ENCODE results near the gene EPHA6.
"Not testable (repeated sequence)": the region's sequence is repeated elsewhere in the genome, so short reads cannot be mapped to it uniquely, and the experiment has no call there.

Gene EPHA6

DNA sequence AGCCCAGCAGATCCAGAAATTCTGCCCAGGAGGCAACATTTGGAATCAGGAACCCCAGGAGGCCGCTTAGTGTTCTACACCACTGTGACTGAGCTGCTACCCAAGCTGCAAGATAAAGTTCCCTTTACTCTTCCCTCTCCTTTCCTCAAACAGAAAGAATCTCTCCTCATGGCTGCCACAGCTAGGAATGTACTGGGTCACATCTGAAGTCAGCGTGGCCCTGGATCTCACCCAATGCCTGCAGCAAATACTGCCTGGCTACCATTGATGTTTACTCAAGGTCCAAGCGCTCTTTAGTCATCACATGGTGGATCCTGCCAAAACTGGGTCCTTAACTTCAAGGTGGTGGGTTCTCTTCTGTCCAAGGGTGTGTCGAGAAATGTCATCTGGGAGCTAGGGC is 382.7 kb downstream of the EPHA6 start:
- DNase-seq = no peak

- DNase-seq = no peak
Measured at GRCh38 chr3:97197830-97198229, 383.4 kb downstream of the EPHA6 start.

DNA sequence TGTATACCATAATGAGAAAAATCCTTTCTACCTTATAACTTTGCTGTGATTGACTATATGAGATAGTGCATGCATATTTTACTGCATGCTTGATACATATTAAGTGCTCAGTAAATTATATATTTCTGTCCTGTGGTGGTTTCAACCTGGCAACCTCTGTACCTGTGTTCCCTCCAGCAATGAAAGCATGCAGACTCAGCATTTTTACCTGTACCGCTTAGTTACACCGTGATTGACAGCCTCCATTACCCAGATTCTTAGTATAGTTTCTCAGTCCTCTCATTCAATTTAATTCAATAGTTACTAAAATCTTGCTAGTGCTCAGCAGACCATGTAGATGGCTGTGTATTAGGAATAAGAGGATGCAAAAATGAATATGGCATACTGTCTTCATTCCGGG is 386.0 kb downstream of the EPHA6 start:
- no peak for DNase-seq

DNA sequence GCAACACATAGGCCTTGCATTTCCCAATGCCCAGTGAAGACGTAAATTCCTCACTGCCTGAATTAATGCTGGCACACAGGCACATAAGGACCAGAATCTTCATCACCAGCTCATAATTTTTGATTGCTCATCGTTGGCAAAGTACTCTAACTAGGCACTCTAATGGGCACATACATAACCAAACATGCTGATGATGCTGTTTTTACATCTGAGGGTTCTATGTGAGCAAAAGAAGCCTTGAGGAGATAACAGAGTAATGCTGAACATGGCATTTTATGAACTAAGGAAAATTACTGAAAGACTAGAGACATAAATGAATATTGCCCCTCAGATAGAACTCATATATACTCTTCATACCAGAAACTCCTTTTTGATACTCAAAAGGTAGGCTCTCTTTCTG is 387.4 kb downstream of the EPHA6 start:
- no peak for DNase-seq

GRCh38 chr3:97228966-97229365 is 414.6 kb downstream of the EPHA6 start:
- no peak for DNase-seq

DNA sequence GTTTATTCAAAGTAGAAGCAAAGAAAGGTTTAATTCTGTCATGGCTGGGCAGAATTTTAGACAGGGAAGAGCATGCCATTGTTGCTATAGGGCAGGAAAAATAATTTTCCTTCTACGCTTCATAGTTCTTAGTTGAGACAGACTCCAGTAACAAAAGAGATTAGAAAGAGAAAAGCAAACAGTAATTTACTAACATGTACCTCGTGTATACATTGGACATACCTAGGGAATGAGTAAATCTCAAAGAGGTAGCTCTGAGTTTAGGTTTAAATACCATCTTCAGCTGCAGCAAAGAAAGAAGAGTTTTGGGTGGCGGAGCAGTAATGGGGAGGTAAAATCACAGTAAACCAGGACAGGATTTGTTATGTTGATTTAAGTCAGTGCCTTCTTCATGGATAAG is 416.1 kb downstream of the EPHA6 start:
- DNase-seq = no peak

- DNase-seq = no peak
Measured at GRCh38 chr3:97232393-97233034, 418.1 kb downstream of the EPHA6 start.

DNA sequence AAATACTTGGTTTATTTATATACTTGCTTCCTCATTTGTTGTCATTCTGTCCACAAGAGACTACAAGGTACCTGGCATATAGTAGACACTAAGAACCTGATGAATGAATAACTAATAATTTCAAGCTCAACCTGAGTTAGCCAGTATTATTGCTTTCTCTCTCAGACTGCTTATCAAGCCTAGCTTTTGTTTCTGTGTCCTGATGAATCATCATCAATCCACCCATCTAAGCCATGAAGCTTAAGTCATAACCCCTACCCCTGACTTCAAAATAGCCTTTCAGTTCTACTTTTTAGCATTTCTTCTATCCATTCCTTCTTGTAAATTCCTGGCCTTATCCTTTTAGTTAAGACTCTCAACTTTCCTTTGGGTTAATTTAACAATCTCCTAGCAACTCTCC is 420.8 kb downstream of the EPHA6 start:
- DNase-seq = no peak

GRCh38 chr3:97235611-97236315 is 421.4 kb downstream of the EPHA6 start:
- DNase-seq = no peak

DNA sequence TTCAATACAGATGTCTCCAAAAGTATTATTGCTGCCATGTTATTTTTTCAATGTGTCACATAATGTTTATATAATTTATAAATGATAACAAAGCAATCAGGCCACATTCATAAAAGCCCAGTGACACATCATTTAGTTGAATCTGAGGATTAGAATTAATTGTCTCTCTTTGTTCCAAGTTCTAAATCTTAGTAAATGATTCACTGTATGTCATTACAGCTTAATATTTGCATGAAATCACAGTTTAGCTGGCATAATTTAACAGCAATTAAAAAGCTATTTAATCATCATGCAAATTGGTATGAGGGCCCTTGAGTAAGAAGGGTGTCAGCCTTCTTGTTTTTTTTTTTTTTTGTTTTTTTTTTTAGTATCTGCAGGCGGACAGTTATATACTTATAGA is 427.0 kb downstream of the EPHA6 start:
- no peak for DNase-seq

- DNase-seq = no peak
Measured at GRCh38 chr3:97245201-97245910, 431.0 kb downstream of the EPHA6 start.

GRCh38 chr3:97256060-97256459 is 441.7 kb downstream of the EPHA6 start:
- DNase-seq = no peak

DNA sequence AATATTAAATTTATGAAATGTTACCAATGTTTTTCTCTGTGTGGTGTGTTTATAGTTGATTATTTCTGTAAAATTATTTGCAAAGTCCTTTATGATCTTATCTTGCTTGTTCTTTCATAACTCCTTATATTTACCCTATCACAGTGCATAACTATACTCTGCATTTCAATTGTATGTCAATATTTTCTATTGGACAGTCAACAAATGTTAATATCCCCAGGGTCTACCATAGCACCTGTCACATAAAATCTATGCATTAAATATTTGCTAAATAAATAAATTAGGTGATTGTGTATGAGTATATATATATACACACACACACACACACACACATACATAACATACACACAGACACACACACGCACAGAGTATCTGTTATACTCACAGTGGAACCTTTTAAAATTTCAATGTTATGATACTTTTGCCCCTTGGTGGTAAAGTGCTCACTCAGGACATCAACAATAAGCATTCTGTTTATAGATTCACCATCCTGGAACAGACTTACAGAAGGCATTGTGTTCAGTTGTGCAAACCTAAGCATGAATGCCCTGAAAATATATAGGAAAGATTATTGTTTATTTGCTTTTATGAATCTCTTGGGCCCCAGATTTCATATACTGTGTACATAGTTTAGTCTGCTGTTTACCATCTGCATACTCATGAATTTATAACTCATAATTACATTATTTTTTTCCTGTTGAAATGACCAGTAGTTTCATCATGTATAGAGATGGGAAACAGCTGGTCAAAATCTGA is 443.7 kb downstream of the EPHA6 start:
- DNase-seq = no peak

DNA sequence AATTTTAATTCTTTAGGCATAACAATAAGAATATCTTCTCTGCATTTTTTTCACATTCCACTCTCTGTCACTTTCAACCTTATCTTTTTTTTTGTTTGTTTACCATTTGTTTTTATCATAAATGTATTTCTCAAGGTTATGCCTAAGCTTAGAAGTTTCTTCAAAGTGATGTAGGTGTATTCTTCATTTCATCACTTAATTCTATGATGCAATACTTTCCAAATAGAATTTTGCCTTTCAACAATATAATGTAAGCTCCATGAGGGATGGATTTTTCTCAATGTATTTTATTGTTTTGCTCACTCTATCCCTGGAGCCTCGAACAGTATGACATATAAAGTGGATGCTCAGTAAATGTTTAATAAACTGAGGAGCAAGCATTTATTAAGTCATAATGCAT is 444.9 kb downstream of the EPHA6 start:
- no peak for DNase-seq

- DNase-seq = no peak
Measured at GRCh38 chr3:97264180-97264579, 449.8 kb downstream of the EPHA6 start.

DNA sequence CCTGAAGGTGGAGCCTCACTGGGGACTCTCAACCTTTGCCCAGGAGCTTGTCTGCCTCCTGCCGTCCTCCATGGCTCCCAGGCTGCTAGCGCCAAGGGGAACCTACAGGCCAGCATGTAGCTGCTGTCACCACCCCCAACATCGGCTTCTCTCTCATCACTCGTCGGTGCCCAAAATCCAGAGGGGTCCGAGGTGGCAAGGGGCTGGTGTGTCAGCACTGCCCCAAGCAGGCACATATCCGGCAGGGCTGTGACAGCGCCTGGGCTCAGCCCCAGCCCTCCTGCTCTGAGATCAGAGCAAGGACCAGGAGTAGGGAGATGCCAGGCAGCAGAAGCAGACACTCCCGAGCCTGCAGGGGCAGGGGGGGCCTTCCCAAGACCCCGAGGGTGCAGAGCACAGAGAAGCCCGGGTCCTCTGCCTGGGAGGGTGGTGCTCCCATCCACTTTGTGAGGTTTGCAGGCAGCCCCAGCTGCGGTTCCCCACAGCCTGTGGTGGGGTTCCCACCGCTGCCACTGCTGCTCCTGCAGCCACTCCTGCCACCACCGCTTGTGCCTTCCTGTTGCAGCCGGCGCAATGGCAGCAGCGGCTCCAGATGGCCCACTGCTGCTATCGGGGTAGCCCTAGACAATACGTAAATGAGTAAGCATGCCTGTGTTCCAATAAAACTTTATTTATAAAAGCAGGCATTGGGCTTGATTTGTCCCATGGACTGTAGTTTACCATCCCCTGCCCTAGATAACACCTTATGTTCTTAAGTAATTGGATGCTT is 451.0 kb downstream of the EPHA6 start:
- DNase-seq = no peak

GRCh38 chr3:97269202-97269601 is 454.8 kb downstream of the EPHA6 start:
- DNase-seq = no peak

DNA sequence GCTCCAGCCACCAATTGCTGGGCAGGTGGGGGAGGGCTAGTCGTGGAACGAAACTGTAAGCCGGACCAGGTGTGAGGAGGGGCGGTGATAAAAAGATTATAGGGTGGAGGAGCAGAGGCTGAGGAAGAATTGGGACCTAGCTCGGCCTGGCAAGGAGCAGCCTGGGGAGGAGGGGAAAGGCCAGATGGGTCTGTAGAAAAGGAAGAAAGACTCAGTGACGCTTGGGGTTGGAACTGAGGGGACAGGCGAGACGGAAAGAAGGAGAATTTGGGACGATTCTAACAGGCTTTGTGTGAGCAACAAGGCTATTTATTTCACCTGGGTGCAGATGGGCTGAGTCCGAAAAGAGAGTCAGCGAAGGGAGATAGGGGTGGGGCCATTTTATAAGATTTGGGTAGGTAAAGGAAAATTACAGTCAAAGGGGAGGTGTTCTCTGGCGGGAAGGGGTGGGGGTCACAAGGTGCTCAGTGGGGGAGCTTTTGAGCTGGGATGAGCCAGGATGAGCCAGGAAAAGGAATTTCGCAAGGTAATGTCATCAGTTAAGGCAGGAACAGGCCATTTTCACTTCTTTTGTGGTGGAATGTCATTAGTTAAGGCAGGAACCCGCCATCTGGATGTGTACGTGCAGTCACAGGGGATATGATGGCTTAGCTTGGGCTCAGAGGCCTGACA is 462.6 kb downstream of the EPHA6 start:
- not testable (repeated sequence) for DNase-seq

- no peak for DNase-seq
Measured at GRCh38 chr3:97277708-97278107, 463.3 kb downstream of the EPHA6 start.

DNA sequence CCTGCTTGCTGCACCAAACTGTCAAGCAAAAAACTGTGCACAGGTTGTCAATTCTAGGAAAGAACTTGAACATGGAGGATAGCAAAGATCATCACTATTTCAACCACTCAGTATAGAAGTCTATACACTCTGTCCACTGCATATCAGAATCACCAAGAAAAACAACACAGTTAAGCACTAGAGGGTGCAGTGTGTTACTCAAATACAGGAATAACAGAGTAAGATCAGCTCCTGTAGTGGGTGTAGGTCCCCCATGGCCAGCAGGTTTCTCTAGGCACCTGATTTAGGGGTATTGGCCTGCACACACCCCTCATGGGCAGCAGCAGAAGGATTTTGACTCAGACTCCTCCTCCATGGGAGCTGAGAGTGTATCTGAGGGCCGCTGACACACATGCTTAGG is 464.1 kb downstream of the EPHA6 start:
- DNase-seq = no peak

GRCh38 chr3:97291901-97292300 is 477.5 kb downstream of the EPHA6 start:
- no peak for DNase-seq

GRCh38 chr3:97293596-97294131 is 479.3 kb downstream of the EPHA6 start:
- no peak for DNase-seq
